DOHH2 (cell line): Measurements from ENCODE around the gene PGA5.

ENCODE experiments used
- H3F3A ChIP-seq: fragments of 200-600 bp; sonication (generic), shearing (Covaris generic); 2 replicates; pipeline ENCODE4 v1.6.0; 2016; ENCODE audit warnings: antibody characterized with exemption, mild to moderate bottlenecking; ENCODE audit not compliant: control insufficient read depth, insufficient read depth
- H3K27ac ChIP-seq: fragments of 200-600 bp; sonication (generic); 2 replicates; pipeline ENCODE4 v1.5.1; 2014; ENCODE audit warnings: low read depth, mild to moderate bottlenecking, low read length, moderate library complexity
- H3K27me3 ChIP-seq: fragments of 200-600 bp; sonication (generic); 2 replicates; pipeline ENCODE4 v1.6.1; 2014; ENCODE audit warnings: mild to moderate bottlenecking, low read length, mixed read lengths; ENCODE audit not compliant: control insufficient read depth
- H3K36me3 ChIP-seq: fragments of 200-600 bp; sonication (generic); 2 replicates; pipeline ENCODE4 v1.6.1; 2014; ENCODE audit warnings: mild to moderate bottlenecking, low read length, moderate library complexity, mixed read lengths; ENCODE audit not compliant: control insufficient read depth
- H3K4me1 ChIP-seq: fragments of 200-600 bp; sonication (generic); 2 replicates; pipeline ENCODE4 v1.6.1; 2014; ENCODE audit warnings: mild to moderate bottlenecking, low read length, mixed read lengths; ENCODE audit not compliant: control insufficient read depth
- H3K4me2 ChIP-seq: fragments of 200-600 bp; sonication (generic); 2 replicates; pipeline ENCODE4 v1.6.0; 2014; ENCODE audit warnings: mild to moderate bottlenecking, low read length, moderate library complexity
- H3K4me3 ChIP-seq: fragments of 200-600 bp; sonication (generic); 2 replicates; pipeline ENCODE4 v1.5.1; 2014; ENCODE audit warnings: mild to moderate bottlenecking, low read length, mixed read lengths
- H3K79me2 ChIP-seq: fragments of 200-600 bp; sonication (generic); 2 replicates; pipeline ENCODE4 v1.6.1; 2014; ENCODE audit warnings: mild to moderate bottlenecking, low read length, mixed read lengths; ENCODE audit not compliant: control insufficient read depth
- H3K9me2 ChIP-seq: fragments of 200-600 bp; sonication (generic); replicated peaks from 2 replicates; pipeline ENCODE4 v1.6.1; 2014; ENCODE audit warnings: mild to moderate bottlenecking, low read length, mixed read lengths; ENCODE audit not compliant: control insufficient read depth
- H3K9me3 ChIP-seq: fragments of 200-600 bp; sonication (generic); 2 replicates; pipeline ENCODE4 v1.6.1; 2014; ENCODE audit warnings: antibody characterized with exemption, low read length, mixed read lengths; ENCODE audit not compliant: control insufficient read depth, insufficient read depth
- H4K20me1 ChIP-seq: fragments of 200-600 bp; sonication (generic); 2 replicates; pipeline ENCODE4 v1.6.0; 2014; ENCODE audit warnings: low read depth, mild to moderate bottlenecking, antibody characterized with exemption, low read length, moderate library complexity; ENCODE audit not compliant: control insufficient read depth, insufficient read depth
- EZH2phosphoT487 ChIP-seq: fragments of 200-600 bp; sonication (generic); IDR thresholded peaks from 2 replicates; pipeline ENCODE4 v1.6.1; 2017; ENCODE audit warnings: borderline replicate concordance, mild to moderate bottlenecking, antibody characterized with exemption, low read length, moderate library complexity, mixed read lengths
- TF ChIP-seq, protein P1 (sequence below): fragments of 200-600 bp; sonication (generic); IDR thresholded peaks from one replicate; pipeline ENCODE4 v1.5.1; 2014; ENCODE audit warnings: antibody characterized with exemption, mild to moderate bottlenecking, low read depth, low read length; ENCODE audit not compliant: poor library complexity, severe bottlenecking

PGA5 gene

DNA sequence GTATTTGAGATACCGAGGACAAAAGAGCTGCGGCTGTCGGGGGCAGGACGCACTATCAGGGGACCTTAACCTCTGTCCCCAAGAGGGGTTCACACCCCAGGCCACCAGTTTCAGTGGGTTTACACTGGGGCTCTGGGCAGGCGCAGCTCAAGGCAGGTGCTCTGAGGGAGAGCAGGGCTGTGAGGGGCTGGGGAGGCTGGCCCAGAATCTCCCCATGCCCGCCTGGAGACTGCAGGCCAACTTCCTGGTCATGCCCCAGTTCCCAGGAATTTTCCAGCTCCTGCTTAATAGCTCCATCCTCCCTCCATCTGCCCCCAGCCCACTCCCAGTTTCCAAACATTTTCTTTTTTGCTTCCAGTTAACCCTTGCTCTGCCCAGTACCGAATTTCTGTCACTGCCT, 45.3 kb upstream of the PGA5 start:
- no peaks in the 10 kb centered on the region for H3K36me3 ChIP-seq
- TF ChIP-seq, protein P1, sequence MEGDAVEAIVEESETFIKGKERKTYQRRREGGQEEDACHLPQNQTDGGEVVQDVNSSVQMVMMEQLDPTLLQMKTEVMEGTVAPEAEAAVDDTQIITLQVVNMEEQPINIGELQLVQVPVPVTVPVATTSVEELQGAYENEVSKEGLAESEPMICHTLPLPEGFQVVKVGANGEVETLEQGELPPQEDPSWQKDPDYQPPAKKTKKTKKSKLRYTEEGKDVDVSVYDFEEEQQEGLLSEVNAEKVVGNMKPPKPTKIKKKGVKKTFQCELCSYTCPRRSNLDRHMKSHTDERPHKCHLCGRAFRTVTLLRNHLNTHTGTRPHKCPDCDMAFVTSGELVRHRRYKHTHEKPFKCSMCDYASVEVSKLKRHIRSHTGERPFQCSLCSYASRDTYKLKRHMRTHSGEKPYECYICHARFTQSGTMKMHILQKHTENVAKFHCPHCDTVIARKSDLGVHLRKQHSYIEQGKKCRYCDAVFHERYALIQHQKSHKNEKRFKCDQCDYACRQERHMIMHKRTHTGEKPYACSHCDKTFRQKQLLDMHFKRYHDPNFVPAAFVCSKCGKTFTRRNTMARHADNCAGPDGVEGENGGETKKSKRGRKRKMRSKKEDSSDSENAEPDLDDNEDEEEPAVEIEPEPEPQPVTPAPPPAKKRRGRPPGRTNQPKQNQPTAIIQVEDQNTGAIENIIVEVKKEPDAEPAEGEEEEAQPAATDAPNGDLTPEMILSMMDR: no peak
- no peak for TF ChIP-seq EZH2phosphoT487
- H3K4me2 ChIP-seq: no peak overlapping the region

DNA sequence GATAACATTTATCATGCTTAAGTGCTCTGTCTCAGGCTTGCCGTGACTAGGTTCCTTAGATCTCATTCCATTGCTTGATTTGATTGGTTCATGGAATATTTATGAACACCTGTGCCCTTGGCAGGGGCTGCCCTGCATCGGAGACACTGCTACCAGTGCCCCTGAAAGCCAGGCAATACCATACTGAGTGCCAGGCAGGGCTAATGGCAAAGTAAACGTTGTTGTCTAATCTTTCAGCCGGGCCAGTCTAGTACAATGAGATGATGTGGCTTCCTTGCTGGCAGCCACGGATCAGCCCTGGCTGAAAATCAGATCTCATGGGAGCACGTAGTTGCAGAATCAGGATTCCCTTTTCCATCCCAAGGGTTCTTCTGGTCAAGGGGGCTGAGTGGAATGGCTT, 42.6 kb upstream of the PGA5 start:
- TF ChIP-seq, protein P1: no peak
- TF ChIP-seq EZH2phosphoT487: no peak

More for the DNA sequence above, 45.3 kb upstream of the PGA5 start:
- H3K27ac ChIP-seq: no peak overlapping the region
- no peaks in the 10 kb centered on the region for H3K79me2 ChIP-seq
- H3K9me3 ChIP-seq: peaks cover 10% of the 10 kb centered on the region
- H4K20me1 ChIP-seq: no peaks in the 10 kb centered on the region
- H3K9me2 ChIP-seq: no peaks in the 10 kb centered on the region
- H3K4me1 ChIP-seq: peaks cover 17% of the 10 kb centered on the region
- no peaks in the 10 kb centered on the region for H3F3A ChIP-seq
- no peaks in the 10 kb centered on the region for H3K27me3 ChIP-seq
- H3K4me3 ChIP-seq: no peak overlapping the region

DNA sequence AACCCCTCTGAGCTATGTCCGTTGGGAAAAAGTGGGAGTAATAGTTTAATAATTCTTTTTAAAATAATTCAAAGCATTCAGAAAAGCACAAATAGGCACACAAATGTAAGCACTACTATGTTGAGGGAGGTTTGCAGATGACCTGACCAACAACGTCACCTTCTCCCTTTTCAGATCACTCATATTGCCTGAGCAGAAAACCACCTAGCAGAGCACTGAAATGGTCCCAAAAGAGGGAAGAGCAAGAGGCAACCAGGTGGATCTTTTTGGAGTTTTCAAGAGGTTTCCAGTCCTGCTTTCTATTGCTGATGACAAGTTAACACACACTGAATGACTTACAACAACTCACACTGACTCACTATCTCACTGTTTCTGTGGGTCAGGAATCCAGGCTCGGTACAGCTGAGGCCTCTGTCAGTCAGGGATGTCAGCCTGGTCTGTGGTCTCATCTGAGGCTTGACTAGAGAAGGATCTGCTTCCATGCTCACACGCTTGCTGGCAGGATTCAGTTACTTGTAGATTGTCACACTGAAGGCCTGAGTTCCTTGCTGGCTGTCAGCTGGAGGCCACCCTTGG, 41.9 kb upstream of the PGA5 start:
- Histone ChIP-seq H3K27ac (no peak overlapping the region), H3K79me2 (no peaks in the 10 kb centered on the region), H3K4me2 (no peak overlapping the region), H3K27me3 (0 out of 2 replicates have a peak, but pooled peaks cover 2% of the 10 kb centered on the region), H3F3A (no peaks in the 10 kb centered on the region), H3K9me2 (no peaks in the 10 kb centered on the region), H3K9me3 (no peaks in the 10 kb centered on the region), H3K4me3 (no peak overlapping the region), H3K36me3 (no peaks in the 10 kb centered on the region), H3K4me1 (no peaks in the 10 kb centered on the region), H4K20me1 (no peaks in the 10 kb centered on the region)
- TF ChIP-seq, protein P1: no peak
- no peak for TF ChIP-seq EZH2phosphoT487

More for the DNA sequence above, 42.6 kb upstream of the PGA5 start:
- Histone ChIP-seq H4K20me1 (no peaks in the 10 kb centered on the region), H3K4me3 (no peak overlapping the region), H3K27ac (no peak overlapping the region), H3K9me3 (no peaks in the 10 kb centered on the region), H3K36me3 (no peaks in the 10 kb centered on the region), H3K4me2 (no peak overlapping the region), H3K27me3 (0 out of 2 replicates have a peak, but pooled peaks cover 2% of the 10 kb centered on the region), H3K9me2 (no peaks in the 10 kb centered on the region), H3F3A (no peaks in the 10 kb centered on the region), H3K79me2 (no peaks in the 10 kb centered on the region), H3K4me1 (no peaks in the 10 kb centered on the region)
